IMR-90 (cell line): ENCODE data around the gene KRTAP4-12. TPM values are rescaled to one million over a fixed set of nuclear protein-coding genes. Genes with fewer than 3 reads are reported as not detected.

Source experiments
- ATAC-seq: fragments of 200-7000 bp; cut with Tn5 transposase; 2 replicates; pipeline ENCODE4 v1.9.1; 2020; ENCODE audit warnings: low read depth, mild to moderate bottlenecking, moderate library complexity
- BruUV-seq: library from RNA; stranded (reverse); fragments of 400-500 nt; replicated peaks from 2 replicates; lab custom pipeline; 2021; lab: Mats Ljungman, UMichigan
- CTCF ChIA-PET: fragments of 300-600 bp; formaldehyde crosslinking; extraction: SDS; loops from one replicate; lab custom pipeline; 2021; ENCODE audit warnings: antibody characterized with exemption; lab: Yijun Ruan, JAX
- POLR2A ChIA-PET: fragments of 300-600 bp; sonication (Branson Sonifier 250); formaldehyde crosslinking; loops from one replicate; lab custom pipeline; 2022; ENCODE audit warnings: antibody characterized with exemption; ENCODE audit not compliant: unreplicated experiment; lab: Charles Lee
- DNase-seq: peaks from one replicate; pipeline ENCODE4 v3.0.0; 2013
- H2AFZ ChIP-seq: replicated peaks from 2 replicates; pipeline ENCODE3; 2013; ENCODE audit warnings: low read length, mild to moderate bottlenecking; ENCODE audit not compliant: poor library complexity
- H2AK5ac ChIP-seq: 2 replicates; pipeline ENCODE4 v1.6.1; 2013; ENCODE audit warnings: low read depth, low read length, inconsistent platforms
- H2AK9ac ChIP-seq: replicated peaks from 2 replicates; pipeline ENCODE3; 2013; ENCODE audit warnings: mild to moderate bottlenecking, low read depth, low read length, moderate library complexity; ENCODE audit not compliant: poor library complexity
- H2BK120ac ChIP-seq: 2 replicates; pipeline ENCODE4 v1.6.1; 2013; ENCODE audit warnings: low read depth, low read length, inconsistent platforms
- H2BK15ac ChIP-seq: 3 replicates; pipeline ENCODE4 v1.6.1; 2013; ENCODE audit warnings: low read depth, low read length, inconsistent platforms
- H2BK20ac ChIP-seq: 2 replicates; pipeline ENCODE4 v1.6.1; 2013; ENCODE audit warnings: low read depth, mild to moderate bottlenecking, inconsistent platforms, low read length, moderate library complexity
- H2BK5ac ChIP-seq: 2 replicates; pipeline ENCODE4 v1.6.1; 2013; ENCODE audit warnings: mild to moderate bottlenecking, low read depth, low read length, inconsistent platforms; ENCODE audit not compliant: poor library complexity, severe bottlenecking
- H3K14ac ChIP-seq: replicated peaks from 2 replicates; pipeline ENCODE4 v1.6.1; 2013; ENCODE audit warnings: low read depth, low read length, inconsistent platforms
- H3K18ac ChIP-seq: 2 replicates; pipeline ENCODE4 v1.6.1; 2013; ENCODE audit warnings: low read depth, low read length, control low read depth
- H3K23ac ChIP-seq: 2 replicates; pipeline ENCODE4 v1.6.1; 2013; ENCODE audit warnings: low read depth, low read length, inconsistent platforms
- H3K27ac ChIP-seq: 2 replicates; pipeline ENCODE4 v1.5.1; 2013; ENCODE audit warnings: mild to moderate bottlenecking, control low read depth, low read length; ENCODE audit not compliant: insufficient read depth
- H3K27me3 ChIP-seq: 2 replicates; pipeline ENCODE4 v1.6.1; 2013; ENCODE audit warnings: low read length; ENCODE audit not compliant: control insufficient read depth, insufficient read depth
- H3K36me3 ChIP-seq: 2 replicates; pipeline ENCODE4 v1.6.1; 2013; ENCODE audit warnings: low read length, mixed read lengths; ENCODE audit not compliant: control insufficient read depth, insufficient read depth
- H3K4ac ChIP-seq: 2 replicates; pipeline ENCODE4 v1.6.1; 2013; ENCODE audit warnings: low read depth, low read length, inconsistent platforms
- H3K4me1 ChIP-seq: 2 replicates; pipeline ENCODE4 v1.6.1; 2013; ENCODE audit warnings: low read length, mixed read lengths; ENCODE audit not compliant: control insufficient read depth, insufficient read depth
- H3K4me2 ChIP-seq: 2 replicates; pipeline ENCODE4 v1.6.1; 2013; ENCODE audit warnings: low read depth, mild to moderate bottlenecking, control low read depth, low read length, moderate library complexity
- H3K4me3 ChIP-seq: 2 replicates; pipeline ENCODE4 v1.5.1; 2013; ENCODE audit warnings: low read depth, mild to moderate bottlenecking, control low read depth, low read length, moderate library complexity; ENCODE audit not compliant: insufficient read depth
- H3K56ac ChIP-seq: 2 replicates; pipeline ENCODE4 v1.6.1; 2013; ENCODE audit warnings: low read length, inconsistent platforms; ENCODE audit not compliant: insufficient read depth; ENCODE audit errors: extremely low read depth
- H3K79me1 ChIP-seq, 2 experiments: 2 replicates each; pipeline ENCODE4 v1.6.1; 2013; ENCODE audit warnings: low read length in 2 of 2, inconsistent platforms in 1 of 2, low read depth in 1 of 2
- H3K9ac ChIP-seq: 2 replicates; pipeline ENCODE4 v1.6.1; 2013; ENCODE audit warnings: low read depth, low read length, control low read depth
- H3K9me1 ChIP-seq: 2 replicates; pipeline ENCODE4 v1.6.1; 2013; ENCODE audit warnings: low read length, inconsistent platforms; ENCODE audit not compliant: insufficient read depth
- H3K9me3 ChIP-seq: 2 replicates; pipeline ENCODE4 v1.6.1; 2013; ENCODE audit warnings: low read length; ENCODE audit not compliant: control insufficient read depth, insufficient read depth
- H4K20me1 ChIP-seq: 2 replicates; pipeline ENCODE4 v1.6.1; 2013; ENCODE audit warnings: low read length, inconsistent platforms; ENCODE audit not compliant: insufficient read depth
- H4K5ac ChIP-seq: 2 replicates; pipeline ENCODE4 v1.6.1; 2013; ENCODE audit warnings: mild to moderate bottlenecking, low read depth, low read length, control low read depth
- H4K8ac ChIP-seq, 2 experiments: 2 replicates each; pipeline ENCODE4 v1.6.1; 2013; ENCODE audit warnings: low read depth in 2 of 2, low read length in 2 of 2, control low read depth in 1 of 2, inconsistent platforms in 1 of 2
- H4K91ac ChIP-seq: 2 replicates; pipeline ENCODE4 v1.6.1; 2013; ENCODE audit warnings: low read depth, low read length, inconsistent platforms; ENCODE audit not compliant: insufficient read depth
- CEBPB ChIP-seq: IDR thresholded peaks from 2 replicates; pipeline ENCODE4 v1.6.1; 2012; ENCODE audit warnings: low read depth, low read length, improper control_type of control experiment
- CTCF ChIP-seq: conservative IDR thresholded peaks from 2 replicates; pipeline ENCODE4 v1.5.1; 2012; ENCODE audit warnings: mild to moderate bottlenecking, low read depth, low read length, improper control_type of control experiment
- ELK1 ChIP-seq: fragments of 150-350 bp; IDR thresholded peaks from 2 replicates; pipeline ENCODE4 v1.6.1; 2016; ENCODE audit warnings: low read depth, mild to moderate bottlenecking, low read length, moderate library complexity, borderline replicate concordance
- FOS ChIP-seq: fragments of 150-350 bp; IDR thresholded peaks from 2 replicates; pipeline ENCODE4 v1.6.1; 2016; ENCODE audit warnings: low read depth, low read length
- MAFK ChIP-seq: IDR thresholded peaks from 2 replicates; pipeline ENCODE4 v1.6.1; 2012; ENCODE audit warnings: low read depth, low read length, improper control_type of control experiment
- MXI1 ChIP-seq: IDR thresholded peaks from 2 replicates; pipeline ENCODE4 v1.6.1; 2012; ENCODE audit warnings: low read depth, mild to moderate bottlenecking, low read length, moderate library complexity, borderline replicate concordance
- POLR2A ChIP-seq: IDR thresholded peaks from 2 replicates; pipeline ENCODE4 v1.6.1; 2012; ENCODE audit warnings: mild to moderate bottlenecking, low read depth, low read length
- RAD21 ChIP-seq: IDR thresholded peaks from 2 replicates; pipeline ENCODE4 v1.6.1; 2012; ENCODE audit warnings: low read length, improper control_type of control experiment
- RCOR1 ChIP-seq: IDR thresholded peaks from 2 replicates; pipeline ENCODE4 v1.6.1; 2012; ENCODE audit warnings: mild to moderate bottlenecking, low read length, improper control_type of control experiment; ENCODE audit not compliant: insufficient replicate concordance
- SMC3 ChIP-seq: fragments of 150-350 bp; IDR thresholded peaks from 2 replicates; pipeline ENCODE4 v1.6.1; 2016; ENCODE audit warnings: low read depth, mild to moderate bottlenecking, antibody characterized with exemption, low read length, moderate library complexity
- WGBS, 2 experiments: methylation state at CpG; one replicate each; pipeline versions ENCODE4 v1.1.5 to v1.1.7; 2013; ENCODE audit warnings: missing lambda C conversion rate in 2 of 2; ENCODE audit not compliant: insufficient read length in 1 of 2; ENCODE audit errors: extremely low coverage in 2 of 2; 5-methylcytosine and 5-hydroxymethylcytosine counted together
- dilution Hi-C: fragments of 300-500 bp; cut with HindIII; formaldehyde crosslinking; loops from one replicate; pipeline ENCODE4 v1.14.3; 2018; ENCODE audit warnings: low sequenced_read_pairs; ENCODE audit not compliant: unreplicated experiment
- in situ Hi-C: fragments of 300-500 bp; cut with MboI; formaldehyde crosslinking; loops from 3 replicates; pipeline ENCODE4 v1.14.3; 2019; ENCODE audit warnings: low sequenced_read_pairs, inconsistent platforms, mixed read lengths
- intact Hi-C: fragments of 100-400 bp; cut with micrococcal nuclease; formaldehyde crosslinking; loops from 2 replicates; pipeline ENCODE4 v1.10.0; 2022
- polyA plus RNA-seq, 3 experiments: library from polyadenylated mRNA; depleted of rRNA; stranded (reverse); fragments of >200 nt; gene quantifications; 2 replicates each; pipeline ENCODE4 v1.2.3, GENCODE V29; 2012; ENCODE audit warnings: low replicate concordance in 1 of 3
- total RNA-seq: library from RNA; depleted of rRNA; stranded (reverse); fragments of >200 nt; gene quantifications from 2 replicates; pipeline ENCODE4 v1.2.3, GENCODE V29; 2012

The KRTAP4-12 gene
- total and polyA plus RNA-seq, 2 of the 4 experiments (the other 2 are of a cell fraction), result 0.18 to 1.1 TPM

GRCh38 chr17:41144846-41145245, 20.9 kb upstream of the KRTAP4-12 start:
- Histone ChIP-seq H3K18ac (no peak overlapping the region), H2BK5ac (no peak overlapping the region), H3K4me2 (no peak overlapping the region), H3K36me3 (no peaks in the 10 kb centered on the region), H2AK9ac (no peak overlapping the region), H4K5ac (no peak overlapping the region), H2BK15ac (no peak overlapping the region), H2BK120ac (no peak overlapping the region), H4K8ac (no peak overlapping the region), H4K91ac (no peak overlapping the region), H4K20me1 (no peaks in the 10 kb centered on the region), H3K4me1 (no peaks in the 10 kb centered on the region; the same call in 1 of the 2 replicates), H3K4ac (no peak overlapping the region), H3K79me1 (no peaks in the 10 kb centered on the region), H3K56ac (no peak overlapping the region), H2AFZ (no peak overlapping the region), H3K27me3 (no peaks in the 10 kb centered on the region), H3K27ac (no peak overlapping the region), H3K14ac (no peak overlapping the region), H2BK20ac (no peak overlapping the region), H3K9me3 (peaks cover 5% of the 10 kb centered on the region), H2AK5ac (no peak overlapping the region), H3K4me3 (no peak overlapping the region), H3K9ac (no peak overlapping the region), H3K9me1 (no peaks in the 10 kb centered on the region), H3K23ac (no peak overlapping the region)
- ChIA-PET POLR2A (no interaction called here), CTCF (no interaction called here)
- TF ChIP-seq RCOR1 (no peak), POLR2A (no peak), FOS (no peak), ELK1 (no peak), MXI1 (no peak), CEBPB (no peak), SMC3 (no peak), CTCF (no peak), RAD21 (no peak), MAFK (no peak)
- intact Hi-C loops (no loop called here), dilution Hi-C loops (no loop called here), in situ Hi-C loops (no loop called here)
- ATAC-seq (no peak), DNase-seq (no peak)
- WGBS, 2 experiments, result no CpG with 5 or more reads among the region's 1 CpG
- no TSS peak for BruUV-seq
